Mesendoderm (in vitro differentiated cells): ENCODE results near the gene FITM2.

ENCODE experiments used
- DNase-seq: peaks from one replicate; pipeline ENCODE4 v3.0.0; 2013
- H2AK5ac ChIP-seq: 2 replicates; pipeline ENCODE4 v1.6.1; 2013; ENCODE audit warnings: low read length, inconsistent platforms
- H2BK120ac ChIP-seq: 2 replicates; pipeline ENCODE4 v1.6.1; 2013; ENCODE audit warnings: low read depth, mild to moderate bottlenecking, low read length, moderate library complexity, mixed read lengths
- H2BK15ac ChIP-seq: replicated peaks from 2 replicates; pipeline ENCODE4 v1.6.1; 2013; ENCODE audit warnings: low read depth, mild to moderate bottlenecking, moderate library complexity
- H2BK5ac ChIP-seq: 2 replicates; pipeline ENCODE4 v1.6.1; 2013; ENCODE audit warnings: low read length, inconsistent platforms
- H3K18ac ChIP-seq: 2 replicates; pipeline ENCODE4 v1.6.1; 2013; ENCODE audit warnings: mild to moderate bottlenecking, low read length, mixed read lengths
- H3K23ac ChIP-seq: one replicate; pipeline ENCODE4 v1.6.1; 2013; ENCODE audit warnings: low read length
- H3K27ac ChIP-seq: 2 replicates; pipeline ENCODE4 v1.5.1; 2013; ENCODE audit warnings: low read depth, mild to moderate bottlenecking, inconsistent platforms, low read length, moderate library complexity
- H3K27me3 ChIP-seq: 2 replicates; pipeline ENCODE4 v1.6.1; 2013; ENCODE audit warnings: low read length, control low read depth, mild to moderate bottlenecking, inconsistent platforms; ENCODE audit not compliant: insufficient read depth, poor library complexity
- H3K36me3 ChIP-seq: 2 replicates; pipeline ENCODE4 v1.6.1; 2013; ENCODE audit warnings: low read length, inconsistent platforms; ENCODE audit not compliant: control insufficient read depth, insufficient read depth
- H3K4ac ChIP-seq: one replicate; pipeline ENCODE4 v1.6.1; 2013; ENCODE audit warnings: low read depth, mild to moderate bottlenecking, low read length, moderate library complexity
- H3K4me1 ChIP-seq: 2 replicates; pipeline ENCODE4 v1.6.1; 2013; ENCODE audit warnings: low read depth, low read length, inconsistent platforms; ENCODE audit not compliant: control insufficient read depth
- H3K4me2 ChIP-seq: 2 replicates; pipeline ENCODE4 v1.6.1; 2013; ENCODE audit warnings: low read length
- H3K4me3 ChIP-seq: 2 replicates; pipeline ENCODE4 v1.5.1; 2013; ENCODE audit warnings: mild to moderate bottlenecking, low read length
- H3K56ac ChIP-seq: one replicate; pipeline ENCODE4 v1.6.1; 2013; ENCODE audit warnings: low read length
- H3K79me1 ChIP-seq: 2 replicates; pipeline ENCODE4 v1.6.1; 2013; ENCODE audit warnings: low read length, inconsistent platforms
- H3K79me2 ChIP-seq: 2 replicates; pipeline ENCODE4 v1.6.1; 2013; ENCODE audit warnings: mild to moderate bottlenecking, low read length; ENCODE audit not compliant: control insufficient read depth, insufficient read depth
- H3K9ac ChIP-seq: 2 replicates; pipeline ENCODE4 v1.6.1; 2013; ENCODE audit warnings: low read length, inconsistent platforms
- H4K5ac ChIP-seq: one replicate; pipeline ENCODE4 v1.6.1; 2013; ENCODE audit warnings: low read length
- H4K8ac ChIP-seq: one replicate; pipeline ENCODE4 v1.6.1; 2013; ENCODE audit warnings: low read depth, mild to moderate bottlenecking, control low read depth, low read length, moderate library complexity
- WGBS: extraction: QIAGEN DNeasy Blood & Tissue Kit; methylation state at CpG from one replicate; pipeline ENCODE4 v1.1.7; 2013; ENCODE audit warnings: low lambda C conversion rate, missing lambda C conversion rate; ENCODE audit not compliant: insufficient coverage; ENCODE audit errors: extremely low coverage; 5-methylcytosine and 5-hydroxymethylcytosine counted together

The FITM2 gene

DNA sequence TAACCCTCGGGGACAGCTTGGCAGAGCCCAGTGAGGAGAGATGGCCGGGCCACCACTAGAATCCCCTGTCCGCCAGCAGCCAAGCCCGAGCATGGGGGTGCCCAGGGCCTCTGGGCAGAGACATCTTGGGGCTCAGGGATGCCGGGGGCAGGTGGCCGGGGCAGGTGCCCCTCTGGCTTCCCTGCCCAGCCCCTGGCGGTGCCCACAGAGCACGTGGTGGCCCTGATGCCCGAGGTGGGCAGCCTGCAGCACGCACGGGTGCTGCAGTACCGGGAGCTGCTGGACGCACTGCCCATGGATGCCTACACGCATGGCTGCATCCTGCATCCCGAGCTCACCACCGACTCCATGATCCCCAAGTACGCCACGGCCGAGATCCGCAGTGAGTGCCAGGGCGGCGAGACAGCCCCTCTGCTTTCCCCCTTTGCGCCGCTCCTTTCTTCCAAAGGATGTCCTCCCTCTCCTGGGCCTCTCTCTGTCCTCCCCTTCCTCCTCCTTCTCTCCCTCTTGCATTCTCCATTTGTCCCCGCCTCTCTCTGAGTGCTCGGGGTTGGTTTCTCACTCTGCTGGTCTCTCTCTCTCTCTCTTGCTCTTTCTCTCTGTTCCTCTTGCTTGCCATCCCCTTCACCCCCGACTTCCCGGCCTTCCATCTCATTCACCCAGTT, 52.6 kb downstream of the FITM2 start:
- DNase-seq: no peak
- no peaks in the 10 kb centered on the region for H3K79me2 ChIP-seq
- H2AK5ac ChIP-seq: no peak overlapping the region
- WGBS: no CpG with 5 or more reads among the region's 28 CpGs
- no peak overlapping the region for H2BK5ac ChIP-seq
- no peak overlapping the region for H3K9ac ChIP-seq
- H4K8ac ChIP-seq: no peak overlapping the region
- no peak overlapping the region for H3K4me2 ChIP-seq
- no peak overlapping the region for H3K18ac ChIP-seq
- no peak overlapping the region for H2BK15ac ChIP-seq
- no peak overlapping the region for H3K27ac ChIP-seq
- H3K23ac ChIP-seq: no peak overlapping the region
- H3K4me1 ChIP-seq: no peaks in the 10 kb centered on the region
- no peaks in the 10 kb centered on the region for H3K27me3 ChIP-seq
- no peak overlapping the region for H2BK120ac ChIP-seq
- no peak overlapping the region for H3K56ac ChIP-seq
- no peaks in the 10 kb centered on the region for H3K79me1 ChIP-seq
- H4K5ac ChIP-seq: no peak overlapping the region
- H3K36me3 ChIP-seq: no peaks in the 10 kb centered on the region
- no peak overlapping the region for H3K4me3 ChIP-seq
- no peak overlapping the region for H3K4ac ChIP-seq

DNA sequence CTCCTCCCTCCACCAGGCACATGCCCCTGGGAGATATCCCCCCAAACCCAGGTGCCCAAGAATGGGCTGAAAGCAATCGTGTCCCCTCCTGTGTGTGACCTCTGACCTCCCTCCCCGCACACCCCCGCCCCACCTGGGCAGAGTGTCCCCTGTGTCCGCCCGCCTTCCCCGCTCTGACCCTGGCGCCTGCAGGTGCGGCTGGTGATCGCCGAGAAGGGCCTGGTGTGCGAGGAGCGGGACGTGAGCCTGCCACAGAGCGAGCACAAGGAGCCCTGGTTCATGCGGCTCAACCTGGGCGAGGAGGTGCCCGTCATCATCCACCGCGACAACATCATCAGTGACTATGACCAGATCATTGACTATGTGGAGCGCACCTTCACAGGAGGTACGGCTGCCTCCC, 54.0 kb downstream of the FITM2 start:
- Histone ChIP-seq H3K27me3 (no peaks in the 10 kb centered on the region), H4K8ac (no peak overlapping the region), H3K56ac (no peak overlapping the region), H3K9ac (no peak overlapping the region), H2BK15ac (no peak overlapping the region), H3K79me1 (no peaks in the 10 kb centered on the region), H2BK5ac (no peak overlapping the region), H3K4me1 (no peaks in the 10 kb centered on the region), H3K4me2 (no peak overlapping the region), H3K18ac (no peak overlapping the region), H3K4me3 (no peak overlapping the region), H3K79me2 (no peaks in the 10 kb centered on the region), H3K23ac (no peak overlapping the region), H3K36me3 (no peaks in the 10 kb centered on the region), H2AK5ac (no peak overlapping the region), H2BK120ac (no peak overlapping the region), H4K5ac (no peak overlapping the region), H3K4ac (no peak overlapping the region), H3K27ac (no peak overlapping the region)
- DNase-seq: no peak
- no CpG with 5 or more reads among the region's 21 CpGs for WGBS

DNA sequence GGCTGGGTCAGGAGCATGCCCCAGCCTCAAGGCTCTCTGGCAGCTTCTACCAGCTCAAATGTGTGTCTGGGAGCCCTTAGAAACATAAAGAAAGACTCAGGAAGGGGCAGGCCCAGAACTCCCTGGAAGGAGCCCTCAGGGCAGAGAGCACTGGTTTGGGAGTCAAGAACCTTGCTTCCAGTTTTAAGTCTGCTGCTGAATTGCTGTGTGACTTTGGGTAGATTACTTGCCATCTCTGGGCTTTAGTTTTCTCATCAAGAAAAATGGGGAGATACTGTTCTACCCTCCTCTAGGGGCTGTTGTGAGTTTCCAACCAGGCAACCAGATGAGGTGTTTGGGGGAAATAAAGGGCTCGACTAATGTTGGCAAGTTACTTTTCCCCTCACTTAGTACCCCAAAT, 55.1 kb downstream of the FITM2 start:
- Histone ChIP-seq H3K4me2 (no peak overlapping the region), H3K56ac (no peak overlapping the region), H3K4ac (no peak overlapping the region), H2BK120ac (no peak overlapping the region), H3K18ac (no peak overlapping the region), H3K23ac (no peak overlapping the region), H3K79me1 (no peaks in the 10 kb centered on the region), H3K4me3 (no peak overlapping the region), H3K4me1 (no peaks in the 10 kb centered on the region), H4K5ac (no peak overlapping the region), H2BK15ac (no peak overlapping the region), H3K79me2 (no peaks in the 10 kb centered on the region), H4K8ac (no peak overlapping the region), H3K36me3 (no peaks in the 10 kb centered on the region), H3K27me3 (no peaks in the 10 kb centered on the region), H3K9ac (no peak overlapping the region), H2AK5ac (no peak overlapping the region), H2BK5ac (no peak overlapping the region), H3K27ac (no peak overlapping the region)
- no peak for DNase-seq
- no CpG with 5 or more reads among the region's 1 CpG for WGBS

DNA sequence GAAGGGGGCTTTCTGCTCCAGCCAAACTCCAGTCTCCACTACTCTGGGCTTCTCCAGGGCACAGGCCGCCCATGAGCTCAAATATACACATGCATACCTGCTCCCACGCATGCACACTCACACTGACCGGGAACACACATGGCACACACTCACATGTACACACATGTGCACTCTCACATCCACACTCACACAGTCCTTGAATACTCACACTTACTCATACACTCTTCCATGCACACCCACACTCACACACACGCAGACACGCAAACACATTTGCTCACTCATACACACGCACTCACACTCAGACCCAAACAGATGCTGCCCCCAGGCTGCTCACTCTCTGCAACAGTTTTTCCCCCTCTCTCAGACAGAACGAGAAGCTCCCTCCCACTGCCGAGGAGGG, 56.9 kb downstream of the FITM2 start:
- no peak overlapping the region for H3K4me3 ChIP-seq
- no peak overlapping the region for H3K9ac ChIP-seq
- H3K23ac ChIP-seq: no peak overlapping the region

DNA sequence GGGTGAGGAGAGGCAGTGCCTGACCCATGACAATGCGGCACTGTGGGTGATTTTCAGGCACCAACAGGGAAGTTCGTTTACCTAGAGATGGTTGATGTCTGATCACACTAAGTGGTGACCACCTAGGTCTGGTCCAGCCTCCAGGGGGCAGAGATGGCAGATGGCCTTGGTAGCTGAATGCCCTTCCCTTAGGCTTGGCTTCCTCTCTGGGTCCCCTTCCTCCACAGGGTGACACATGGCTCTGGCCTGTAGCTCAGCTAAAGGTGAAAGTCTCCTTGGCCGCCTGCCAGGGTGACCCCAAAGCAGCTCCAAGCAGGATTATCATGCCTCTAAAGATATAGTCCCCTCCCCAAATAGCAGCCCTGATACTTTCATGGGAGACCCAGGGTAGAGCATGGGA, 57.5 kb downstream of the FITM2 start:
- Histone ChIP-seq H3K27me3 (no peaks in the 10 kb centered on the region), H4K8ac (no peak overlapping the region), H3K4me1 (no peaks in the 10 kb centered on the region), H3K56ac (no peak overlapping the region), H3K79me1 (no peaks in the 10 kb centered on the region), H3K23ac (no peak overlapping the region), H2BK15ac (no peak overlapping the region), H2AK5ac (no peak overlapping the region), H3K36me3 (no peaks in the 10 kb centered on the region), H3K79me2 (no peaks in the 10 kb centered on the region), H2BK5ac (no peak overlapping the region), H2BK120ac (no peak overlapping the region), H3K18ac (no peak overlapping the region), H3K4me3 (no peak overlapping the region), H3K27ac (no peak overlapping the region), H4K5ac (no peak overlapping the region), H3K9ac (no peak overlapping the region), H3K4me2 (no peak overlapping the region), H3K4ac (no peak overlapping the region)
- no CpG with 5 or more reads among the region's 3 CpGs for WGBS
- no peak for DNase-seq

More for the DNA sequence above, 56.9 kb downstream of the FITM2 start:
- Histone ChIP-seq H3K4me1 (no peaks in the 10 kb centered on the region), H3K4me2 (no peak overlapping the region), H3K18ac (no peak overlapping the region), H2AK5ac (no peak overlapping the region), H4K5ac (no peak overlapping the region), H2BK5ac (no peak overlapping the region), H2BK15ac (no peak overlapping the region), H3K36me3 (no peaks in the 10 kb centered on the region), H3K27ac (no peak overlapping the region), H2BK120ac (no peak overlapping the region), H3K27me3 (no peaks in the 10 kb centered on the region), H3K79me1 (no peaks in the 10 kb centered on the region), H3K79me2 (no peaks in the 10 kb centered on the region), H3K56ac (no peak overlapping the region), H3K4ac (no peak overlapping the region), H4K8ac (no peak overlapping the region)
- DNase-seq: no peak
- WGBS: no CpG with 5 or more reads among the region's 8 CpGs
